ENCODE data around the gene RCOR2.
A peak's percentile ranks its signal among the peaks of the same experiment; 100 is the strongest.

The RCOR2 gene

GRCh38 chr11:63875506-63876065, 41.4 kb downstream of the RCOR2 start:
- Mint-ChIP-seq H3K4me1 (peaks cover 49% of the 10 kb centered on the region), H3K4me3 (no peak overlapping the region), H3K27ac (no peak overlapping the region), H3K27me3 (ENCODE audit: low read depth) (no peaks in the 10 kb centered on the region), H3K9me3 (no peaks in the 10 kb centered on the region), H3K36me3 (ENCODE audit: low read depth) (no peaks in the 10 kb centered on the region)
- no peak for TF ChIP-seq CTCF (IDR thresholded peaks at IDR 0.05; ENCODE audit: unreplicated experiment in 3 of 3)

- H3K27me3 Mint-ChIP-seq (ENCODE audit: low read depth), result no peaks in the 10 kb centered on the region
- H3K4me1 Mint-ChIP-seq, result peaks cover 49% of the 10 kb centered on the region
- peak overlapping the region in 1 of 3 experiments; percentile 47 for H3K27ac Mint-ChIP-seq
- H3K4me3 Mint-ChIP-seq, result no peak overlapping the region
- no peak for TF ChIP-seq CTCF (IDR thresholded peaks at IDR 0.05; ENCODE audit: unreplicated experiment in 3 of 3)
- H3K36me3 Mint-ChIP-seq (ENCODE audit: low read depth), result no peaks in the 10 kb centered on the region
- H3K9me3 Mint-ChIP-seq, result no peaks in the 10 kb centered on the region
Measured at GRCh38 chr11:63874511-63874910, 42.5 kb downstream of the RCOR2 start.

GRCh38 chr11:63873311-63873710, 43.7 kb downstream of the RCOR2 start:
- Mint-ChIP-seq H3K4me3 (no peak overlapping the region), H3K9me3 (no peaks in the 10 kb centered on the region), H3K4me1 (peaks cover 53% of the 10 kb centered on the region), H3K27ac (peak overlapping the region in 1 of 3 experiments; percentile 90), H3K36me3 (ENCODE audit: low read depth) (peaks cover 2% of the 10 kb centered on the region), H3K27me3 (ENCODE audit: low read depth) (no peaks in the 10 kb centered on the region)
- TF ChIP-seq CTCF (IDR thresholded peaks at IDR 0.05; ENCODE audit: unreplicated experiment in 3 of 3), result no peak

- H3K4me3 Mint-ChIP-seq, result no peak overlapping the region
- no peaks in the 10 kb centered on the region for H3K27me3 Mint-ChIP-seq (ENCODE audit: low read depth)
- H3K9me3 Mint-ChIP-seq, result no peaks in the 10 kb centered on the region
- peaks cover 53% of the 10 kb centered on the region for H3K4me1 Mint-ChIP-seq
- TF ChIP-seq CTCF (IDR thresholded peaks at IDR 0.05; ENCODE audit: unreplicated experiment in 3 of 3), result no peak
- H3K27ac Mint-ChIP-seq, result peak overlapping the region; percentile 52 to 90 (median 78)
- peaks cover 5% of the 10 kb centered on the region for H3K36me3 Mint-ChIP-seq (ENCODE audit: low read depth)
Measured at GRCh38 chr11:63872800-63873197, 44.2 kb downstream of the RCOR2 start.

- Mint-ChIP-seq H3K27ac (peak overlapping the region; percentile 52 to 90 (median 78)), H3K4me3 (peak overlapping the region in 1 of 3 experiments; percentile 38), H3K36me3 (ENCODE audit: low read depth) (peaks cover 10% of the 10 kb centered on the region), H3K4me1 (peaks cover 57% of the 10 kb centered on the region), H3K27me3 (ENCODE audit: low read depth) (no peaks in the 10 kb centered on the region), H3K9me3 (no peaks in the 10 kb centered on the region)
- peak; percentile 12 to 50 (median 33) for TF ChIP-seq CTCF (IDR thresholded peaks at IDR 0.05; ENCODE audit: unreplicated experiment in 3 of 3)
Measured at GRCh38 chr11:63871962-63872799, 44.8 kb downstream of the RCOR2 start.
